LoVo (cell line): ENCODE data around the gene HNRNPA1.
"Not testable (repeated sequence)": the region's sequence is repeated elsewhere in the genome, so short reads cannot be mapped to it uniquely, and the experiment has no call there.

Experiments
- DNase-seq: peaks from one replicate; pipeline ENCODE4 v3.0.0-alpha.2; 2016; ENCODE audit warnings: low spot score

The HNRNPA1 gene

DNA sequence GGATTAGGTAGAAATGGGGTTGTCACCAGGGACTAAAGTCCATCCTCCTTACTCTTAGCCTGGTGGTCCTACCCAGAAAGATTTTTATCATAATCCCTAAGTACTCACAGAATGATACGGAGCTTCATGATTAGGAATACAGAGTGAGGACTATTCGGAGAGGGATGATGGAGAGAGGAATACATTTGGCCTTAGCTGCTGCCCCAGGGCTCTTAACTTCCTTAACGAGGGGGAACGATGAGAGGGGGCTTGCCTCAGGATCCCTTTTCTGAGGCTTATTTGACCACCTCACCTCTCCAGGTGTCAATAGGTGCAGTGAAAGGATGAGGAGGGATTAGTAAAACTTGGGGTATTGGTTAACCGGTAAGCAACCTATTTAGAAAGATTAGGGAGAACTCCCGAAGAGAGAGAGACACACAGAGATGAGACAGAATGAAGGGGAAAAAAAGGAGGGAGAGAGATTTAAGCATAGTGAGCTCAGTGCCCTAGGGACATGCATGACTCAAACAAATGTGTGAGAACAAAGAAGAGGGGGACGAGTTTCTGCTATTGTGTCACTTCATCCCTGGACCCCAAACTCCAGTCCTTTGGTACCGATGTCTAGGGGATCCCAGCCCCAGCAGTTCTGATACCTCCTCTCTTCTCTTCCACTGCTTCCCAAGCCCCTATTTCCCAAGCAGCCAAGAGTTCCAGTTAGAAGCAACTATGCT lies 19.1 kb downstream of the HNRNPA1 start:
- no peak for DNase-seq

DNA sequence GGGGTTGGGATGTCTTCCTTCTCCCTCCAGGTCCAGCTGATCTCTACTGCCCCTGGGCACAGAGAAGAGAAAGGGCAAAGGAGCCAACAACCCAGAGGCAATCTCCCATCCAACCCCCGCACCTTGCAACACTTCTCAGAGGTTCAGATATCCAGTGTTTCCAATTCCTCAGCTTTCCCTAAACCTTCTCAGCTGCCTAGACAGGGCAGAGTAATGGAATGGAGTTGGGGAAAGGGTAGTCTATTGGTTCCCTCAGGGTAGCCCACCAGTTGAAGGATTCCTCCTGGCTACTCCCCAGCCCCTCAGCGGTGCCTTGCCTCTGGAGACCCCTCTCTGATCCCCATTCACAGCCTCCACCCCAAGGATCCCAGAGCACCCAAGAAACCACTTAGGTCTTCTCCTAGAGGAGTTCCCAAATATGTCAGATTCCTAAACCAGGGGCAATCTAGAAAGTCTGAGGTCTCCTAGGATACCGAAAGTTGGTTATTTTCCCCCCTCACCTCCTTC lies 19.8 kb downstream of the HNRNPA1 start:
- no peak for DNase-seq

DNA sequence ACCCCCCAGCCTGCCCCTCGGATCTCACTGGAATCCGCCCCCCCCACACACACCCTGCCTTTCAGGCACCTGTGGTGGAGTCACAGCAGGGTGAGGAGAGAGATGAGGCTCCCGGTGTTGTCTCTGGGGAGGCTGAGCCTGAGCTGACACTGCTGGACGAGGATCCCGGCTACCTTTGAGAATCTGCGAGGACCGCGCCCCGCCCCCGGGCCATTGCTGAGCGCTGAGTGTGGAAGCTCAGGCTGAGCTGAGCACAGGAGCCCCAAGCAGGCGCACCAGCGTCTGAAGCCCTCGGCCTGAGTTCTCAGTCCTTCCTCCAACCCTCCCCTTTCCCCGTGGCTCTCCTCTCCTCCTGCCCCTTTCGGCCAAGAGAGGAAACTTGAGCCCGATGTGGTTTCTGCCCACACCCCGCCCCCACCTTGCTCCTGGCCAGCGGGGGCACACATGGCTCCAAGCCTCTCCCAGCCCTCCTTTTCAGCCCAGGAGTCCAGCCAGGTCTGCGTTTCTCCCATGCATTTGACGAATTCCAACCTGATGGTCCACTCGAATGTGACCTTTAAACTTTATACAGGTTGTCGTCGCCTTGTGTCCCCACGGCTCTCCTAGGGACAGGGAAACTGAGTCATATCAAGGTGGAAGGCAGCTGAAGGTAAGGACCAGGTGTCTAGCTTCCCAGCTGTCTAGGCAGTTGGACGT lies 20.4 kb downstream of the HNRNPA1 start, which contains the start of gene NFE2:
TSS of gene NFE2 (minus strand) at position 284 of the 696 bp plus-strand sequence. CDS start 5,767 bp downstream, outside the sequence.
- peak; percentile 76 for DNase-seq

GRCh38 chr12:54301428-54302048 lies 21.0 kb downstream of the HNRNPA1 start:
- no peak for DNase-seq

DNA sequence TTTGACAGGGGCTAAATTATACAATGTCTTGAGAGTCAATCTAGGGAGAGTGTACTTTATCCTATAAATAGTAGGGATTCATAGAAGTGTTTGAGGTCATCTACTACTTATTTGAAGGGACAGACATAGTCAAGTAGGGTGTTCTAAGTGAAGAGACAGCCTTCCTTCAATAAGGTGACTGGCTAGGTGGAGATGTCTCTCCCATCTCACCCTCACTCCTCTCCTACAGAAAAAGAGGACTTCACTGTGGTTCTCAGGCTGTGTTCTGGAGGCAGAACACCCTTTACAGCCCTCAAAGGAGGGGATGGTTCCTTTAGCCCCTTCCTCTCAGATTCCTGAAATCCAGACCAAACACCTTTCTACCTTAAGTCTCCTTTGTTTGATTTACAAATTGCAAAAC lies 23.1 kb downstream of the HNRNPA1 start:
- no peak for DNase-seq

DNA sequence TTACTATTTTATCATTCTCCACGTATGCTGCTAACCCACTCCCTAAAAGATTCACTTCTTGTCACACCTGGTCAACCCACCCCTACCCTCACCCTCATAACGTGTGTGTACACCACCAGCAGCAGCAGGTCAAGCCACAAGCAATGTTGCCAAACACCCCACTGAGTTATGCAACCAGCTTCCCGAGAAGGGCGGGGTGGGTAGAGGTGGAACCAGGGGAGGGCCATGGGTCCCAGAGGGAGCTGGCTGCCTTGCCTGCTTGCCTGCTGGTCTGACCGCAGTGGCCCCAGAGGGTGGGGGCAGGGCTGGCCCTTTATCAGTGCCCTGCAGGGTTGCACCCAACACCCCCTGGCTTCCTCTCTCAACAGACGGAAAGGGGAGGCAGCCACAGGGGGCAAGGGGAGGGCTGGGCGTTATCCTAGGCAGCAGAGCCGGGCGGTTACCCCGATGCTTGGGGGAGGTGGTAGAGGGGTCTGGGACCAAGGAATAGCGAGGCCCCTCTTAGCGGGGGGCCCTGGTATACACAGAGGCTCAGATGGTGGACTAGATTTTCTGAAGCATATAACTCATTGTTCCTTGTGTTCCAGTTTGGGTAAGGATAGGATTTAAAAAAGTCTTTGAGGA lies 23.8 kb downstream of the HNRNPA1 start:
- DNase-seq, result peak; percentile 64

GRCh38 chr12:54306925-54307741 lies 26.6 kb downstream of the HNRNPA1 start:
- peak; percentile 99 for DNase-seq

DNA sequence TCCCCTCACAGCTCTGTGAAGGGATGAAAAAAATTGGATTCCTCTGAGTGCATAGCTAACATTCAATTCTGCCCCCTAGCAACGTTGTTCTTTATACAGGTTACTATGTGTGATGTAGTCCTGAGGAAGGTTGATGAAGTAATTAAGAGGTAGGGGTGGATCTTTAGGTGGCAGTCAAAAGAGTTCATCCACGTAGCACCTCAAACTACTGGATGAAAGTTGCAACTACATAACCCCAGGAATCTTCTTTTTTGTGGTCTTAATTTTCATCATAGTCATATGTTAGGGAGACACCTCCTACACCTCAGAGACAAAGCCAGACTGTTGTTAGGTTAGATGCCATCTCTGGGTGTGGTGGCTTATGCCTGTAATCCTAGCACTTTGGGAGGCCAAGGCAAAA lies 30.5 kb downstream of the HNRNPA1 start:
- DNase-seq, result no peak

GRCh38 chr12:54312309-54312708 lies 31.8 kb downstream of the HNRNPA1 start:
- DNase-seq, result not testable (repeated sequence)

DNA sequence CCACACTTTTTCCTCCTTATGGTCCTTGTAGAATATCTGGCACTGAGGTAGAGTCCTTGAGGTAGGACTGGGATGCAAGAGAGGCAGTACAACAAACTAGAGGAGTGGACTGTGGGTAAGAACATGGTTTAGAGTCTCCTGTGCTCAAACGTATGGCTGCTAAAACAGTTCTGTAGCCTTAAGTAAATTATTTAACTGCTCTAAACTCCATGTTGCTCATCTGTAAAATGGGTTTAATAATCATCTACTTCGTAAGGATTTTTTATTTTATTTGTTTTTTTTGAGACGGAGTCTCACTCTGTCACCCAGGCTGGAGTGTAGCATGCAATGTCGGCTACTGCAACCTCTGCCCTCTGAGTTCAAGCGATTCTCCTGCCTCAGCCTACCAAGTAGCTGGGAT lies 40.8 kb downstream of the HNRNPA1 start:
- DNase-seq, result no peak

- DNase-seq, result peak; percentile 100
Measured at GRCh38 chr12:54324617-54325441, 44.3 kb downstream of the HNRNPA1 start, which contains the start of gene COPZ1. Gene COPZ1 (plus strand): TSS chr12:54325131. CDS start chr12:54325164, 33 bp downstream.

- not testable (repeated sequence) for DNase-seq
Measured at GRCh38 chr12:54325442-54326109, 45.0 kb downstream of the HNRNPA1 start.

DNA sequence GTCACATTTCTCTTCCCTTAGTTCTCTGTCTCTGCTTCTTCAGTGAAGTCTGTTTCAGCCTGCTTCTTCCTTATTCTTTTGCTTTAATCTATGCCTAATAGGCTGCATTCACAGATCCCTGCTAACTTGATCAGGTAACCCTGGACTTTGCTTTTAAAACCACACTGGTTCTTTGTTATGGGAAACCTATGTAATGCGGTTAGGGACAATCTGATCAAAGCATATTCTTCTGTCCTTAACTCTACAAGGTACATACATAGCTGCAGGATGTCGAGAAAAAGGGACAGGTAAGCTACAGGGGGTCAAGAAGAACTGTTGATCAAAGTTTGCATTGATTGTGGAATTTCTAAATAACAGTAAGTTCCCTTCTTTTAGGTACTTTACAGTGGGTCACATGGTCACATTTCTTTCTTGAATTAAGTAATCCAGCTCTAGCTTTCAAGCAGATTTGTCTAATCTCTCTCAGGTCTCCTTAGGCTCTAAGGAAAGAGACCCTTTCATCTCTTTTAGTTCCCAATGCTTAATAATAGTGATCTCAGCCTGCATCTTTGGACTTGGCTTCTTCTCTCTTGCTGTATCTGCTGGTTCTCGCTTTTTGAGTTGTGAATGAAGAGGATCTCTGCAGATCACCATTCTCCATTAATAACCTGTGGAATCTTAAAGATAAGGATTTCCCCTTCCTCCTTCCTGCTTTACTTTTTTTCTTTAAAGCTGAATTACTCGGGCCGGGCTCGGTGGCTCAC lies 48.2 kb downstream of the HNRNPA1 start:
- DNase-seq, result no peak

- no peak for DNase-seq
Measured at GRCh38 chr12:54329759-54330158, 49.2 kb downstream of the HNRNPA1 start.

- DNase-seq, result no peak
Measured at GRCh38 chr12:54330442-54330841, 49.9 kb downstream of the HNRNPA1 start.

- no peak for DNase-seq
Measured at GRCh38 chr12:54331461-54331860, 50.9 kb downstream of the HNRNPA1 start.

GRCh38 chr12:54333420-54334034 lies 53.0 kb downstream of the HNRNPA1 start:
- no peak for DNase-seq
